CD14-positive monocyte (primary cell): ENCODE results near the gene CNTNAP2. TPM values are rescaled to one million over a fixed set of nuclear protein-coding genes. Genes with fewer than 3 reads are reported as not detected.

Experiments used
- DNase-seq, 3 donors: peaks; one replicate each; pipeline ENCODE4 v3.0.0-alpha.2; 2011 to 2022
- H2AFZ ChIP-seq: 2 replicates; pipeline ENCODE4 v1.6.0; 2012; ENCODE audit warnings: mild to moderate bottlenecking, low read depth, low read length, inconsistent platforms; ENCODE audit not compliant: insufficient read depth, poor library complexity, severe bottlenecking
- H3K27ac ChIP-seq, 2 donors: 1 replicate in 1 of 2; 2 replicates in 1 of 2; pipeline ENCODE4 v1.5.1; 2012 to 2013; ENCODE audit warnings: low read length in 2 of 2, control low read depth in 1 of 2, inconsistent platforms in 1 of 2, low read depth in 1 of 2, mild to moderate bottlenecking in 1 of 2
- H3K27me3 ChIP-seq, 2 donors: one replicate each; pipeline versions ENCODE4 v1.6.0 to v1.6.1; 2011 to 2013; ENCODE audit warnings: low read length in 2 of 2; ENCODE audit not compliant: control insufficient read depth in 2 of 2, insufficient read depth in 2 of 2
- H3K36me3 ChIP-seq, 2 donors: replicated peaks in 1 of 2; 1 replicate in 1 of 2; 2 replicates in 1 of 2; pipeline versions ENCODE4 v1.5.1 to v1.6.1; 2012 to 2013; ENCODE audit warnings: low read length in 2 of 2, control low read depth in 1 of 2, inconsistent platforms in 1 of 2, mild to moderate bottlenecking in 1 of 2; ENCODE audit not compliant: insufficient read depth in 2 of 2, control insufficient read depth in 1 of 2
- H3K4me1 ChIP-seq, 2 donors: 1 replicate in 1 of 2; 2 replicates in 1 of 2; pipeline versions ENCODE4 v1.5.1 to v1.6.1; 2012 to 2013; ENCODE audit warnings: low read length in 2 of 2, control low read depth in 1 of 2, inconsistent platforms in 1 of 2, mild to moderate bottlenecking in 1 of 2, moderate library complexity in 1 of 2; ENCODE audit not compliant: insufficient read depth in 2 of 2, control insufficient read depth in 1 of 2
- H3K4me2 ChIP-seq: replicated peaks from 2 replicates; pipeline ENCODE3; 2012; ENCODE audit warnings: low read length, moderate library complexity, mild to moderate bottlenecking; ENCODE audit not compliant: poor library complexity, severe bottlenecking; ENCODE audit errors: extremely low read depth
- H3K4me3 ChIP-seq, 3 experiments: fragments of 200-600 bp in 1 of 3; sonication (generic) in 1 of 3; replicated peaks in 1 of 3; 1 replicate in 2 of 3; 2 replicates in 1 of 3; pipeline ENCODE4 v1.5.1; 2011 to 2013; ENCODE audit warnings: low read length in 3 of 3, mild to moderate bottlenecking in 3 of 3, control low read depth in 2 of 3, low read depth in 2 of 3, inconsistent platforms in 1 of 3, moderate library complexity in 1 of 3
- H3K79me2 ChIP-seq: 2 replicates; pipeline ENCODE4 v1.6.0; 2012; ENCODE audit warnings: mild to moderate bottlenecking, control low read depth, inconsistent platforms, low read length, moderate library complexity; ENCODE audit not compliant: insufficient read depth
- H3K9ac ChIP-seq: 2 replicates; pipeline ENCODE4 v1.6.0; 2017; ENCODE audit warnings: low read length, mild to moderate bottlenecking; ENCODE audit not compliant: insufficient read depth, poor library complexity, severe bottlenecking
- H3K9me3 ChIP-seq, 2 donors: replicated peaks in 1 of 2; 1 replicate in 1 of 2; 2 replicates in 1 of 2; pipeline versions ENCODE4 v1.5.1 to v1.6.1; 2012 to 2013; ENCODE audit warnings: low read length in 2 of 2, control low read depth in 1 of 2; ENCODE audit not compliant: control insufficient read depth in 1 of 2, insufficient read depth in 1 of 2
- H4K20me1 ChIP-seq: 2 replicates; pipeline ENCODE4 v1.6.0; 2012; ENCODE audit warnings: mild to moderate bottlenecking, low read length, control low read depth, moderate library complexity; ENCODE audit not compliant: insufficient read depth
- H3K27ac Mint-ChIP-seq, 7 donors: one replicate each; pipeline ENCODE4 v1.8.0; 2020; ENCODE audit warnings: mild to moderate bottlenecking in 7 of 7, mixed read lengths in 7 of 7, moderate library complexity in 6 of 7, inconsistent platforms in 2 of 7
- H3K27me3 Mint-ChIP-seq, 3 donors: one replicate each; pipeline ENCODE4 v1.8.0; 2021 to 2022; ENCODE audit warnings: low read depth in 3 of 3, mild to moderate bottlenecking in 3 of 3, mixed read lengths in 3 of 3, moderate library complexity in 3 of 3, inconsistent platforms in 1 of 3
- H3K36me3 Mint-ChIP-seq, 2 donors: one replicate each; pipeline ENCODE4 v1.8.0; 2020; ENCODE audit warnings: mixed read lengths in 2 of 2, inconsistent platforms in 1 of 2, mild to moderate bottlenecking in 1 of 2
- H3K4me1 Mint-ChIP-seq: one replicate; pipeline ENCODE4 v1.8.0; 2020; ENCODE audit warnings: mild to moderate bottlenecking, mixed read lengths
- H3K4me3 Mint-ChIP-seq, 2 donors: one replicate each; pipeline ENCODE4 v1.8.0; 2020; ENCODE audit warnings: mild to moderate bottlenecking in 2 of 2, mixed read lengths in 2 of 2, moderate library complexity in 1 of 2
- H3K9me3 Mint-ChIP-seq, 7 donors: one replicate each; pipeline ENCODE4 v1.8.0; 2020 to 2022; ENCODE audit warnings: mixed read lengths in 7 of 7, mild to moderate bottlenecking in 6 of 7, moderate library complexity in 6 of 7, inconsistent platforms in 2 of 7
- CTCF ChIP-seq: fragments of 200-600 bp; IDR thresholded peaks from one replicate; pipeline ENCODE4 v1.8.0; 2022; ENCODE audit warnings: antibody characterized with exemption, mild to moderate bottlenecking
- WGBS: methylation state at CpG from one replicate; pipeline ENCODE4 v1.1.5; 2013; ENCODE audit warnings: missing lambda C conversion rate; ENCODE audit not compliant: insufficient coverage; 5-methylcytosine and 5-hydroxymethylcytosine counted together
- intact Hi-C, 2 donors: fragments of 100-400 bp; cut with micrococcal nuclease; formaldehyde crosslinking; loops; one replicate each; pipeline versions ENCODE4 v1.15.0 to v1.15.1; 2023
- polyA plus RNA-seq, 3 donors: library from polyadenylated mRNA; depleted of rRNA in 1 of 3; unstranded in 2 of 3; stranded (reverse) in 1 of 3; fragments of 300-500 nt in 2 of 3; fragments of >200 nt in 1 of 3; fragmentation: Illumina TruSeq in 2 of 3; gene quantifications; 1 replicate in 2 of 3; 2 replicates in 1 of 3; pipeline ENCODE4 v1.2.3, GENCODE V29; 2012 to 2021

Gene CNTNAP2
- polyA plus RNA-seq, 3 donors = 0.01 TPM; not detected in 2

DNA sequence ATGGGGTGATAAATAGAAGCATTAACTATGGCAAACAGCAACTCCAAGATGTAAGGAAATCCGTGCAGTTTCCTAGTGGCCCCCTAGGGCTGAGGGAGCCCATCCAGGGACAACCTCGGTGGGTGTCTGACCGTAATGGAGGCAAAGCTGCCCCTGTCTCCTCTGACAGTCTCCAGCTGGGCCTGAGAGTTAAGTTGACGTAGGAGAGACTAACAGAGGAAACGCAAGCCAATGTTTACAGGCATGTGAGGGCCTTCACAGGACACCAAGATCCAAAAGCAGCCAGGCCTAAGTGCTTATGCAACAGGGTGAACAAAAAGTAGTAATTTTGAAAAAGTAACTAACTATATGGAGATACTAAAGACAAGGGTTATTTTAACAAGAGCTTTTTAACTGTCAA is 2144.0 kb downstream of the CNTNAP2 start:
- Mint-ChIP-seq H3K27ac (no peak overlapping the region), H3K27me3 (peaks cover 6 to 11% (median 7%) of the 10 kb centered on the region in 3 donors), H3K4me1 (peaks cover 11% of the 10 kb centered on the region), H3K36me3 (no peaks in the 10 kb centered on the region), H3K9me3 (peaks cover 0 to 2% (median 0%) of the 10 kb centered on the region in 7 donors), H3K4me3 (no peak overlapping the region)
- Histone ChIP-seq H3K9me3 (no peaks in the 10 kb centered on the region), H3K79me2 (no peaks in the 10 kb centered on the region), H4K20me1 (no peaks in the 10 kb centered on the region), H3K9ac (no peak overlapping the region), H3K4me2 (no peak overlapping the region), H2AFZ (no peak overlapping the region), H3K4me3 (no peak overlapping the region), H3K36me3 (no peaks in the 10 kb centered on the region), H3K4me1 (peaks cover 4 to 7% of the 10 kb centered on the region in 2 donors), H3K27ac (no peak overlapping the region), H3K27me3 (no peaks in the 10 kb centered on the region)
- WGBS = 98% methylated on average over 5 of the region's 5 CpGs
- no peak for DNase-seq
- intact Hi-C loops = no loop called here
- TF ChIP-seq CTCF = no peak

DNA sequence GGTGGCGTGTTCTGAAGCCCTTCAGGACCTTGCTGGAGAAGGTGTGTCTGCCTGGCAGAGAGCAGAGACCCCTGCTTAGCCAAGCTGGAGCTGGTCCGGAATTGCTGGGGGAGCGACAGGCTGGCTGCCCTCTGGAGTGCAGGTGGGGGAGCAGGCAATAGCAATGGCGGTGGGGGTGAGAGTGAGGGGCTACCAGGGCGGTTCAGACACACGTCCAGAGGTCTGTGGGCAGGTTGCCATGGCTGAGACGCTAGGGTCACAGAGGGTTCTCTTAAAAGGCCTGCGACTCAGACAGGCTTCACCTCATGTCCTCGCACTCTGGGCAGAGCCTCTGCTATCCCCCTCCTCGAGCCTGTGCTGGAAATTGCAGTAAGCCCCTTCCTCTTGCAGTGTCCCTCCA is 2144.9 kb downstream of the CNTNAP2 start:
- Histone ChIP-seq H3K27me3 (no peaks in the 10 kb centered on the region), H3K9ac (no peak overlapping the region), H3K36me3 (no peaks in the 10 kb centered on the region), H2AFZ (no peak overlapping the region), H3K27ac (no peak overlapping the region), H3K79me2 (no peaks in the 10 kb centered on the region), H3K4me3 (no peak overlapping the region), H4K20me1 (no peaks in the 10 kb centered on the region), H3K4me1 (peaks cover 4 to 7% of the 10 kb centered on the region in 2 donors), H3K4me2 (no peak overlapping the region), H3K9me3 (no peaks in the 10 kb centered on the region)
- H3K27ac Mint-ChIP-seq = no peak overlapping the region
- peaks cover 6 to 11% (median 7%) of the 10 kb centered on the region in 3 donors for H3K27me3 Mint-ChIP-seq
- no peak for TF ChIP-seq CTCF
- H3K4me1 Mint-ChIP-seq = peaks cover 11% of the 10 kb centered on the region
- DNase-seq = no peak
- no peaks in the 10 kb centered on the region for H3K36me3 Mint-ChIP-seq
- H3K9me3 Mint-ChIP-seq = peaks cover 0 to 2% (median 0%) of the 10 kb centered on the region in 7 donors
- intact Hi-C loops = no loop called here
- 95% methylated on average over 9 of the region's 10 CpGs for WGBS
- H3K4me3 Mint-ChIP-seq = no peak overlapping the region
